GM15510 (cell line): Measurements from ENCODE around the gene ITGA6.

Source experiments
- POLR2A ChIP-seq: IDR thresholded peaks from 3 replicates; pipeline ENCODE4 v1.6.1; 2011; ENCODE audit warnings: borderline replicate concordance; ENCODE audit not compliant: insufficient read length; ENCODE audit errors: extremely low read depth

The ITGA6 gene

GRCh38 chr2:172539767-172540166 is 112.4 kb downstream of the ITGA6 start:
- no peak for TF ChIP-seq POLR2A

GRCh38 chr2:172540421-172540820 is 113.0 kb downstream of the ITGA6 start:
- TF ChIP-seq POLR2A = no peak

GRCh38 chr2:172545408-172546075 is 118.2 kb downstream of the ITGA6 start:
- TF ChIP-seq POLR2A = no peak

GRCh38 chr2:172549131-172549530 is 121.7 kb downstream of the ITGA6 start:
- no peak for TF ChIP-seq POLR2A

GRCh38 chr2:172550419-172550818 is 123.0 kb downstream of the ITGA6 start:
- no peak for TF ChIP-seq POLR2A

GRCh38 chr2:172551271-172551670 is 123.9 kb downstream of the ITGA6 start:
- TF ChIP-seq POLR2A = no peak

- no peak for TF ChIP-seq POLR2A
These were observed 125.3 kb downstream of the ITGA6 start for GRCh38 chr2:172552547-172553291.

- no peak for TF ChIP-seq POLR2A
These were observed 127.2 kb downstream of the ITGA6 start for GRCh38 chr2:172554352-172555271.

- TF ChIP-seq POLR2A = no peak
These were observed 127.8 kb downstream of the ITGA6 start for GRCh38 chr2:172555272-172555521.
